BE2C (cell line): ENCODE results near the gene ANKS3.

Experiments used
- DNase-seq: peaks from one replicate; pipeline ENCODE4 v3.0.0-alpha.2; 2020
- H3K27me3 ChIP-seq: fragments of 250-450 bp; sonication (Bioruptor Pico); 2 replicates; pipeline ENCODE4 v1.5.1; 2020; ENCODE audit warnings: mild to moderate bottlenecking
- H3K36me3 ChIP-seq: fragments of 250-450 bp; sonication (Bioruptor Pico); 2 replicates; pipeline ENCODE4 v1.5.1; 2020; ENCODE audit warnings: mild to moderate bottlenecking
- H3K4me1 ChIP-seq: fragments of 250-450 bp; sonication (Bioruptor Pico); 2 replicates; pipeline ENCODE4 v1.5.1; 2020
- H3K4me3 ChIP-seq: 2 replicates; pipeline ENCODE4 v1.5.1; 2011; ENCODE audit warnings: low read depth, low read length
- H3K9me3 ChIP-seq: fragments of 250-450 bp; sonication (Bioruptor Pico); 2 replicates; pipeline ENCODE4 v1.5.1; 2020
- CTCF ChIP-seq: IDR thresholded peaks from 2 replicates; pipeline ENCODE4 v1.5.1; 2012; ENCODE audit warnings: mild to moderate bottlenecking, low read depth, low read length

The ANKS3 gene

GRCh38 chr16:4649744-4650442 is 84.2 kb downstream of the ANKS3 start:
- H3K36me3 ChIP-seq: peaks cover 20% of the 10 kb centered on the region
- DNase-seq: no peak
- no peak for TF ChIP-seq CTCF

GRCh38 chr16:4648917-4649316 is 85.2 kb downstream of the ANKS3 start:
- Histone ChIP-seq H3K36me3 (peaks cover 17% of the 10 kb centered on the region), H3K4me3 (no peak overlapping the region), H3K27me3 (no peaks in the 10 kb centered on the region), H3K4me1 (no peaks in the 10 kb centered on the region), H3K9me3 (no peaks in the 10 kb centered on the region)
- DNase-seq: no peak
- no peak for TF ChIP-seq CTCF

More at GRCh38 chr16:4649744-4650442, 84.2 kb downstream of the ANKS3 start:
- H3K9me3 ChIP-seq: no peaks in the 10 kb centered on the region
- no peaks in the 10 kb centered on the region for H3K27me3 ChIP-seq
- no peaks in the 10 kb centered on the region for H3K4me1 ChIP-seq
- H3K4me3 ChIP-seq: no peak overlapping the region

- DNase-seq: no peak
- Histone ChIP-seq H3K9me3 (no peaks in the 10 kb centered on the region), H3K27me3 (no peaks in the 10 kb centered on the region), H3K4me3 (no peak overlapping the region), H3K36me3 (peaks cover 17% of the 10 kb centered on the region), H3K4me1 (no peaks in the 10 kb centered on the region)
- no peak for TF ChIP-seq CTCF
These were observed 86.5 kb downstream of the ANKS3 start for GRCh38 chr16:4647644-4647980.

- no peak for TF ChIP-seq CTCF
- H3K9me3 ChIP-seq: no peaks in the 10 kb centered on the region
- no peaks in the 10 kb centered on the region for H3K4me1 ChIP-seq
- H3K36me3 ChIP-seq: peaks cover 11% of the 10 kb centered on the region
- no peak for DNase-seq
- no peaks in the 10 kb centered on the region for H3K27me3 ChIP-seq
- H3K4me3 ChIP-seq: no peak overlapping the region
These were observed 87.1 kb downstream of the ANKS3 start for GRCh38 chr16:4646773-4647643.
